A204.1 (cell line): ENCODE results near the gene ACAP3.

Source experiments
- FAIRE-seq: peaks from 2 replicates; lab custom pipeline; 2012; peaks lifted over from hg19 to GRCh38; lab: Jason Lieb, UNC

ACAP3 gene

GRCh38 chr1:1307923-1308755, at the start of gene ACAP3, which contains the start of gene PUSL1:
Gene ACAP3 (minus strand): TSS chr1:1307930. CDS start chr1:1307815, 115 bp downstream.
Gene PUSL1 (plus strand): TSS chr1:1308597. CDS start chr1:1308644, 47 bp downstream.
- FAIRE-seq, result no peak

- no peak for FAIRE-seq
These were observed 49.2 kb upstream of the ACAP3 start for GRCh38 chr1:1356796-1357401.

- FAIRE-seq, result no peak
These were observed 48.6 kb upstream of the ACAP3 start for GRCh38 chr1:1356166-1356795.

- FAIRE-seq, result no peak
These were observed 47.7 kb upstream of the ACAP3 start for GRCh38 chr1:1355416-1355815.

- FAIRE-seq, result no peak
These were observed 46.8 kb upstream of the ACAP3 start for GRCh38 chr1:1354271-1355247.

GRCh38 chr1:1353389-1354151, 45.8 kb upstream of the ACAP3 start:
- FAIRE-seq, result no peak

- no peak for FAIRE-seq
These were observed 45.2 kb upstream of the ACAP3 start for GRCh38 chr1:1352786-1353388.

GRCh38 chr1:1351511-1352427, 44.0 kb upstream of the ACAP3 start:
- FAIRE-seq, result no peak

- no peak for FAIRE-seq
These were observed 41.7 kb upstream of the ACAP3 start, which contains the start of gene DVL1 for GRCh38 chr1:1349256-1350012. Gene DVL1 (minus strand): TSS chr1:1349418. CDS start chr1:1349065, 353 bp downstream.

GRCh38 chr1:1348420-1349255, 40.9 kb upstream of the ACAP3 start:
- FAIRE-seq, result no peak

GRCh38 chr1:1347663-1348419, 40.1 kb upstream of the ACAP3 start:
- no peak for FAIRE-seq

- no peak for FAIRE-seq
These were observed 39.4 kb upstream of the ACAP3 start for GRCh38 chr1:1347026-1347595.

- no peak for FAIRE-seq
These were observed 38.8 kb upstream of the ACAP3 start for GRCh38 chr1:1346501-1346890.

- no peak for FAIRE-seq
These were observed 38.2 kb upstream of the ACAP3 start for GRCh38 chr1:1345860-1346500.

- FAIRE-seq, result no peak
These were observed 37.7 kb upstream of the ACAP3 start for GRCh38 chr1:1345384-1345783.

- FAIRE-seq, result no peak
These were observed 37.1 kb upstream of the ACAP3 start for GRCh38 chr1:1344655-1345361.
